Sigmoid colon (tissue), 4 donors: ENCODE measurements around the gene RPL13A.

Experiments
- CTCF ChIP-seq, 4 experiments: fragments of 450-650 bp in 3 of 4; fragments of 200-600 bp in 1 of 4; IDR thresholded peaks; one replicate each; pipeline ENCODE4 v1.5.1; 2016 to 2019; ENCODE audit warnings: antibody characterized with exemption in 4 of 4, mild to moderate bottlenecking in 3 of 4, moderate library complexity in 2 of 4
- EP300 ChIP-seq, 4 donors: sonication (generic); formaldehyde crosslinking; IDR thresholded peaks; one replicate each; pipeline ENCODE4 v1.6.1; 2017; ENCODE audit warnings: antibody characterized with exemption in 4 of 4
- POLR2A ChIP-seq, 2 donors: fragments of 450-650 bp; IDR thresholded peaks; one replicate each; pipeline ENCODE4 v1.6.1; 2016; ENCODE audit warnings: antibody characterized with exemption in 2 of 2, mild to moderate bottlenecking in 2 of 2, moderate library complexity in 2 of 2
- POLR2AphosphoS5 ChIP-seq, 4 donors: sonication (generic); formaldehyde crosslinking; IDR thresholded peaks; one replicate each; pipeline ENCODE4 v1.6.1; 2017; ENCODE audit warnings: antibody characterized with exemption in 4 of 4

- TF ChIP-seq CTCF (IDR thresholded peaks at IDR 0.05), result no peak
- TF ChIP-seq EP300 (IDR thresholded peaks at IDR 0.05), result no peak
- no peak for TF ChIP-seq POLR2AphosphoS5 (IDR thresholded peaks at IDR 0.05)
- no peak for TF ChIP-seq POLR2A (IDR thresholded peaks at IDR 0.05)
Observed at GRCh38 chr19:49539192-49539952, 52.0 kb downstream of the RPL13A start.
